Ishikawa (cell line): Measurements from ENCODE around the gene GCH1.

Experiments used
- CEBPB ChIP-seq: IDR thresholded peaks from 2 replicates; pipeline ENCODE4 v1.6.1; 2012
- FOXM1 ChIP-seq: IDR thresholded peaks from 2 replicates; pipeline ENCODE4 v1.6.1; 2012; ENCODE audit warnings: low read depth, borderline replicate concordance
- NFIC ChIP-seq: IDR thresholded peaks from 2 replicates; pipeline ENCODE4 v1.6.1; 2012
- RAD21 ChIP-seq: IDR thresholded peaks from 2 replicates; pipeline ENCODE4 v1.6.1; 2012; ENCODE audit warnings: low read depth
- REST ChIP-seq: IDR thresholded peaks from 2 replicates; pipeline ENCODE4 v1.6.1; 2012; ENCODE audit warnings: low read depth, mild to moderate bottlenecking
- TAF1 ChIP-seq: IDR thresholded peaks from 2 replicates; pipeline ENCODE4 v1.6.1; 2012; ENCODE audit warnings: low read depth, mild to moderate bottlenecking
- TEAD4 ChIP-seq: IDR thresholded peaks from 2 replicates; pipeline ENCODE4 v1.6.1; 2012
- USF1 ChIP-seq: IDR thresholded peaks from 2 replicates; pipeline ENCODE4 v1.6.1; 2012

- TF ChIP-seq RAD21 (no peak), TAF1 (no peak), USF1 (no peak), REST (no peak), TEAD4 (no peak), CEBPB (no peak), FOXM1 (no peak), NFIC (no peak)
Measured at GRCh38 chr14:54804538-54805041, 98.0 kb downstream of the GCH1 start.
